Right atrium auricular region (tissue), 2 donors: ENCODE data around the gene B3GNT5. TPM values are rescaled to one million over a fixed set of nuclear protein-coding genes. Genes with fewer than 3 reads are reported as not detected.

Source experiments
- DNase-seq: peaks from one replicate; pipeline ENCODE4 v3.0.0-alpha.2; 2019; ENCODE audit warnings: low spot score
- H3K27ac ChIP-seq, 2 donors: fragments of 200-600 bp; sonication (generic); 1 replicate in 1 of 2; 2 replicates in 1 of 2; pipeline ENCODE4 v1.5.1; 2016 to 2019
- H3K27me3 ChIP-seq, 2 donors: fragments of 200-600 bp; sonication (generic); one replicate each; pipeline versions ENCODE4 v1.5.1 to v1.6.0; 2017 to 2019
- H3K36me3 ChIP-seq: fragments of 200-600 bp; sonication (generic); one replicate; pipeline ENCODE4 v1.5.1; 2016
- H3K4me1 ChIP-seq, 2 donors: fragments of 200-600 bp; sonication (generic); one replicate each; pipeline versions ENCODE4 v1.5.1 to v1.6.0; 2017 to 2019
- H3K4me3 ChIP-seq, 2 donors: fragments of 200-600 bp; sonication (generic); 1 replicate in 1 of 2; 2 replicates in 1 of 2; pipeline ENCODE4 v1.5.1; 2017 to 2019; ENCODE audit warnings: mild to moderate bottlenecking in 1 of 2, moderate library complexity in 1 of 2
- H3K9me3 ChIP-seq, 2 donors: fragments of 200-600 bp; sonication (generic); one replicate each; pipeline ENCODE4 v1.5.1; 2019
- CTCF ChIP-seq, 2 donors: fragments of 200-600 bp; sonication (generic); IDR thresholded peaks; one replicate each; pipeline ENCODE4 v1.5.1; 2019; ENCODE audit warnings: antibody characterized with exemption in 2 of 2
- total RNA-seq, 2 donors: library from RNA; depleted of rRNA; stranded (reverse); fragments of >200 nt; gene quantifications; one replicate each; pipeline ENCODE4 v1.1.0, GENCODE V29; 2016

Gene B3GNT5
- total RNA-seq, 2 donors from 2014 or later = 1.7 to 2.0 TPM

DNA sequence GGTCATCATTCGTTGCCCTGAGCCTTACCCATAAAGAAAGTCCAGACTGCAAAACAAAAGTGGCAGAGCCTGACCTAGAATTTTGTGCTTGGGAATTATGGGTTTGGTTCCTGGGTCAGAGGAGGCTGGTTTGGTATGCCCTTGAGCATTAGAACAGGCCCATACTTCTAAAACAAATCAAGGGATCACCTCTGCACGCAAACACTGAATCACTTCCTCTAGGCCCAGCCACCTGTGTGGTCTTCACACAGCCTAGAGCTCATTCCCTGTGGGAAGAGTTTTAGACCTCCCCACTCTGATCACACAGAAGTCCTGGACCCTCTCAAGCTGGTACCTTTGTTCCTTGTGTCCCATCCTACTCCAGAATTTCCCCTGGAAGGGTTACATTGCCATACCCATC is 59.4 kb downstream of the B3GNT5 start:
- DNase-seq = no peak
- peaks cover 0 to 2% of the 10 kb centered on the region in 2 donors for H3K4me1 ChIP-seq
- no peak for TF ChIP-seq CTCF (IDR thresholded peaks at IDR 0.05)
- H3K36me3 ChIP-seq = no peaks in the 10 kb centered on the region
- no peaks in the 10 kb centered on the region for H3K9me3 ChIP-seq
- no peaks in the 10 kb centered on the region for H3K27me3 ChIP-seq
- no peak overlapping the region for H3K27ac ChIP-seq
- no peak overlapping the region for H3K4me3 ChIP-seq

GRCh38 chr3:183313351-183313750 is 60.3 kb downstream of the B3GNT5 start:
- Histone ChIP-seq H3K36me3 (no peaks in the 10 kb centered on the region), H3K27ac (no peak overlapping the region), H3K4me1 (no peaks in the 10 kb centered on the region), H3K27me3 (no peaks in the 10 kb centered on the region), H3K9me3 (no peaks in the 10 kb centered on the region), H3K4me3 (no peak overlapping the region)
- TF ChIP-seq CTCF (IDR thresholded peaks at IDR 0.05) = no peak
- no peak for DNase-seq

GRCh38 chr3:183313764-183314163 is 60.7 kb downstream of the B3GNT5 start:
- Histone ChIP-seq H3K9me3 (no peaks in the 10 kb centered on the region), H3K4me3 (no peak overlapping the region), H3K27me3 (no peaks in the 10 kb centered on the region), H3K4me1 (no peaks in the 10 kb centered on the region), H3K27ac (no peak overlapping the region), H3K36me3 (no peaks in the 10 kb centered on the region)
- no peak for TF ChIP-seq CTCF (IDR thresholded peaks at IDR 0.05)
- DNase-seq = no peak

GRCh38 chr3:183315739-183316138 is 62.7 kb downstream of the B3GNT5 start:
- no peak for DNase-seq
- H3K27me3 ChIP-seq = no peaks in the 10 kb centered on the region
- no peak overlapping the region for H3K4me3 ChIP-seq
- no peaks in the 10 kb centered on the region for H3K36me3 ChIP-seq
- TF ChIP-seq CTCF (IDR thresholded peaks at IDR 0.05) = no peak
- no peaks in the 10 kb centered on the region for H3K4me1 ChIP-seq
- H3K9me3 ChIP-seq = no peaks in the 10 kb centered on the region
- H3K27ac ChIP-seq = no peak overlapping the region

DNA sequence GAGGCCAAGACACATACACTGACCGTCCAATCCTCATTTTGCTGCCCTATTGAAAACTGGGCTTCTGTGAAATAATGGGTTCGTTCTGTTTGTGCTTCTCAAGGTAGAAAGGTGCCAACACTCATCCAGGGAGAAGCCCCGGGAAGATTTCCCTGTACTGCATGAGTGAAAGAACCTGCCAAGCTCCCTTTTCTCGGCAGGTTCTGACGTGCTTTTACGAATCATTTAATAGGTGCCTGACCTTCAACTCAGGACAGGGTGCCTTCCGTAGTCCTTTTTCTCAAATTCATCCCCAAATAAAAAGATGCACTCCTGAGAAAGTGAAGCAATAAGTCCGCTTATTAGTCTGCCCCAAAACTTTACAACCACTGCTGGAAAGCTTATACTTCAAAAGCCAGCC is 64.2 kb downstream of the B3GNT5 start:
- no peaks in the 10 kb centered on the region for H3K27me3 ChIP-seq
- H3K4me1 ChIP-seq = no peaks in the 10 kb centered on the region
- H3K4me3 ChIP-seq = no peak overlapping the region
- DNase-seq = no peak
- H3K27ac ChIP-seq = no peak overlapping the region
- H3K36me3 ChIP-seq = no peaks in the 10 kb centered on the region
- no peaks in the 10 kb centered on the region for H3K9me3 ChIP-seq
- no peak for TF ChIP-seq CTCF (IDR thresholded peaks at IDR 0.05)
